ENCODE data around the gene KRT84.

The KRT84 gene

GRCh38 chr12:52385226-52385702 lies at the start of gene KRT84:
Gene KRT84 (minus strand): TSS chr12:52385652. CDS start chr12:52385585, 67 bp downstream.
- no peak for DNase-seq (ENCODE audit: low read depth)

GRCh38 chr12:52434760-52435530 lies 49.5 kb upstream of the KRT84 start:
- DNase-seq (ENCODE audit: low read depth), result no peak

GRCh38 chr12:52434081-52434733 lies 48.8 kb upstream of the KRT84 start, which contains the start of gene KRT75:
Gene KRT75 (minus strand): TSS chr12:52434371. CDS start chr12:52434304, 67 bp downstream.
- no peak for DNase-seq (ENCODE audit: low read depth)

GRCh38 chr12:52433501-52434080 lies 48.1 kb upstream of the KRT84 start:
- no peak for DNase-seq (ENCODE audit: low read depth)

GRCh38 chr12:52432559-52433207 lies 47.2 kb upstream of the KRT84 start:
- no peak for DNase-seq (ENCODE audit: low read depth)

- DNase-seq (ENCODE audit: low read depth), result no peak
Measured at GRCh38 chr12:52428121-52428520, 42.7 kb upstream of the KRT84 start.

- DNase-seq (ENCODE audit: low read depth), result no peak
Measured at GRCh38 chr12:52427083-52427482, 41.6 kb upstream of the KRT84 start.

- no peak for DNase-seq (ENCODE audit: low read depth)
Measured at GRCh38 chr12:52426034-52426433, 40.6 kb upstream of the KRT84 start.

- no peak for DNase-seq (ENCODE audit: low read depth)
Measured at GRCh38 chr12:52425466-52425865, 40.0 kb upstream of the KRT84 start.

- no peak for DNase-seq (ENCODE audit: low read depth)
Measured at GRCh38 chr12:52423661-52424500, 38.4 kb upstream of the KRT84 start.

GRCh38 chr12:52423035-52423434 lies 37.6 kb upstream of the KRT84 start:
- no peak for DNase-seq (ENCODE audit: low read depth)

GRCh38 chr12:52419656-52420055 lies 34.2 kb upstream of the KRT84 start:
- DNase-seq (ENCODE audit: low read depth), result no peak

GRCh38 chr12:52418576-52419110 lies 33.2 kb upstream of the KRT84 start:
- no peak for DNase-seq (ENCODE audit: low read depth)

GRCh38 chr12:52417740-52418139 lies 32.3 kb upstream of the KRT84 start:
- DNase-seq (ENCODE audit: low read depth), result no peak

GRCh38 chr12:52416795-52417194 lies 31.3 kb upstream of the KRT84 start:
- no peak for DNase-seq (ENCODE audit: low read depth)

- no peak for DNase-seq (ENCODE audit: low read depth)
Measured at GRCh38 chr12:52415870-52416750, 30.7 kb upstream of the KRT84 start.

GRCh38 chr12:52414936-52415335 lies 29.5 kb upstream of the KRT84 start:
- DNase-seq (ENCODE audit: low read depth), result no peak

GRCh38 chr12:52413782-52414345 lies 28.4 kb upstream of the KRT84 start:
- DNase-seq (ENCODE audit: low read depth), result no peak

GRCh38 chr12:52413202-52413601 lies 27.8 kb upstream of the KRT84 start:
- DNase-seq (ENCODE audit: low read depth), result no peak

- no peak for DNase-seq (ENCODE audit: low read depth)
Measured at GRCh38 chr12:52411815-52412214, 26.4 kb upstream of the KRT84 start.
